OCI-LY1 (cell line): ENCODE results near the gene IGFBP4.

Source experiments
- H2AFZ ChIP-seq: fragments of 200-600 bp; sonication (generic), shearing (Covaris generic); 2 replicates; pipeline ENCODE4 v1.6.0; 2014; ENCODE audit warnings: antibody characterized with exemption, mild to moderate bottlenecking, low read length
- H3F3A ChIP-seq: fragments of 200-600 bp; sonication (generic), shearing (Covaris generic); 2 replicates; pipeline ENCODE4 v1.6.0; 2014; ENCODE audit warnings: mild to moderate bottlenecking, antibody characterized with exemption, low read length, moderate library complexity; ENCODE audit not compliant: insufficient read depth
- H3K27ac ChIP-seq: fragments of 200-600 bp; sonication (generic); 2 replicates; pipeline ENCODE4 v1.5.1; 2014; ENCODE audit warnings: low read length, mixed run types, mild to moderate bottlenecking, low read depth; ENCODE audit not compliant: poor library complexity, severe bottlenecking
- H3K27me3 ChIP-seq: fragments of 200-600 bp; sonication (generic); 2 replicates; pipeline ENCODE4 v1.6.0; 2014; ENCODE audit warnings: antibody characterized with exemption, mild to moderate bottlenecking, low read length, moderate library complexity; ENCODE audit not compliant: insufficient read depth
- H3K36me3 ChIP-seq: fragments of 200-600 bp; sonication (generic); 2 replicates; pipeline ENCODE4 v1.6.1; 2014; ENCODE audit warnings: mild to moderate bottlenecking, antibody characterized with exemption, low read length, moderate library complexity, mixed read lengths; ENCODE audit not compliant: insufficient read depth
- H3K4me1 ChIP-seq: fragments of 200-600 bp; sonication (generic); 2 replicates; pipeline ENCODE4 v1.5.1; 2014; ENCODE audit warnings: mild to moderate bottlenecking, low read length, moderate library complexity; ENCODE audit not compliant: insufficient read depth, severe bottlenecking
- H3K4me2 ChIP-seq: fragments of 200-600 bp; sonication (generic), shearing (Covaris generic); 2 replicates; pipeline ENCODE4 v1.6.1; 2014; ENCODE audit warnings: low read length
- H3K4me3 ChIP-seq: fragments of 200-600 bp; sonication (generic); 2 replicates; pipeline ENCODE4 v1.5.1; 2014; ENCODE audit warnings: low read length, low read depth, mild to moderate bottlenecking, mixed read lengths; ENCODE audit not compliant: poor library complexity, severe bottlenecking
- H3K79me2 ChIP-seq: fragments of 200-600 bp; shearing (Covaris generic); 2 replicates; pipeline ENCODE4 v1.6.1; 2016; ENCODE audit warnings: mixed run types, low read length, mixed read lengths; ENCODE audit not compliant: insufficient read depth
- H3K9ac ChIP-seq: fragments of 200-600 bp; sonication (generic), shearing (Covaris generic); 2 replicates; pipeline ENCODE4 v1.6.1; 2014; ENCODE audit warnings: mild to moderate bottlenecking, low read length, mixed read lengths
- H3K9me2 ChIP-seq: fragments of 200-600 bp; sonication (generic), shearing (Covaris generic); 2 replicates; pipeline ENCODE4 v1.6.1; 2014; ENCODE audit warnings: low read depth, mild to moderate bottlenecking, low read length, mixed read lengths
- H3K9me3 ChIP-seq: fragments of 200-600 bp; shearing (Covaris generic); 2 replicates; pipeline ENCODE4 v1.6.1; 2014; ENCODE audit warnings: low read length, mixed read lengths
- H4K20me1 ChIP-seq: fragments of 200-600 bp; sonication (generic), shearing (Covaris generic); 2 replicates; pipeline ENCODE4 v1.6.0; 2016; ENCODE audit warnings: mild to moderate bottlenecking, low read length; ENCODE audit not compliant: insufficient read depth
- EZH2 ChIP-seq: fragments of 200-600 bp; sonication (generic), shearing (Covaris generic); IDR thresholded peaks from 2 replicates; pipeline ENCODE4 v1.8.0; 2017; ENCODE audit warnings: borderline replicate concordance, mixed run types, mild to moderate bottlenecking, antibody characterized with exemption, low read length, moderate library complexity, mixed read lengths
- TF ChIP-seq, protein P1 (sequence below): fragments of 200-600 bp; sonication (generic), shearing (Covaris generic); IDR thresholded peaks from 2 replicates; pipeline ENCODE4 v1.5.1; 2017; ENCODE audit warnings: mild to moderate bottlenecking, antibody characterized with exemption, low read length, moderate library complexity, mixed read lengths

Gene IGFBP4

DNA sequence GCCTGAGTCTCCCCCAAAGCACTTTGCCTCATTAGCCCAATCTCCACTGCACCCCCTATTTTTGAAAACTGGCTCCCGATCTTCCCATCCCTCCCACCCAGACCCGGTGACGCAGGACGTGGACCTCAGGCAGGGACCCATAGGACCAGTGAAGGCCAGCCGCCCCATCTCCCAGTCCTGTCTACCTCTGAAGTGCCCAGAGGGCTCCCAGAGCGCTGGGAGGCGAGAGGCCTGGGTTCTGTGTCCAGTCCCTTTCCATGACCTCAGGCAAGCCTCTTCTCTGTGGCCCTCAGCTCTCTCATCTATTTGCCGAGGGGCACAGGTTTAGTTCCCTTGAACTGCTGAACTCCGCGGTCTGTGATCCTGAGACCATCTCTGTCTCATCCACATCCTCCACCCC lies 57.5 kb downstream of the IGFBP4 start:
- no peak overlapping the region for H3K4me3 ChIP-seq
- no peaks in the 10 kb centered on the region for H3K36me3 ChIP-seq
- H3K9me2 ChIP-seq, result no peaks in the 10 kb centered on the region
- no peaks in the 10 kb centered on the region for H3K4me1 ChIP-seq
- H3K4me2 ChIP-seq, result no peak overlapping the region
- no peak overlapping the region for H3K9ac ChIP-seq
- H3K79me2 ChIP-seq, result no peaks in the 10 kb centered on the region
- H3K27ac ChIP-seq, result no peak overlapping the region
- no peaks in the 10 kb centered on the region for H3F3A ChIP-seq
- TF ChIP-seq EZH2, result no peak
- TF ChIP-seq, protein P1, sequence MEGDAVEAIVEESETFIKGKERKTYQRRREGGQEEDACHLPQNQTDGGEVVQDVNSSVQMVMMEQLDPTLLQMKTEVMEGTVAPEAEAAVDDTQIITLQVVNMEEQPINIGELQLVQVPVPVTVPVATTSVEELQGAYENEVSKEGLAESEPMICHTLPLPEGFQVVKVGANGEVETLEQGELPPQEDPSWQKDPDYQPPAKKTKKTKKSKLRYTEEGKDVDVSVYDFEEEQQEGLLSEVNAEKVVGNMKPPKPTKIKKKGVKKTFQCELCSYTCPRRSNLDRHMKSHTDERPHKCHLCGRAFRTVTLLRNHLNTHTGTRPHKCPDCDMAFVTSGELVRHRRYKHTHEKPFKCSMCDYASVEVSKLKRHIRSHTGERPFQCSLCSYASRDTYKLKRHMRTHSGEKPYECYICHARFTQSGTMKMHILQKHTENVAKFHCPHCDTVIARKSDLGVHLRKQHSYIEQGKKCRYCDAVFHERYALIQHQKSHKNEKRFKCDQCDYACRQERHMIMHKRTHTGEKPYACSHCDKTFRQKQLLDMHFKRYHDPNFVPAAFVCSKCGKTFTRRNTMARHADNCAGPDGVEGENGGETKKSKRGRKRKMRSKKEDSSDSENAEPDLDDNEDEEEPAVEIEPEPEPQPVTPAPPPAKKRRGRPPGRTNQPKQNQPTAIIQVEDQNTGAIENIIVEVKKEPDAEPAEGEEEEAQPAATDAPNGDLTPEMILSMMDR, result no peak
- no peaks in the 10 kb centered on the region for H4K20me1 ChIP-seq
- H3K9me3 ChIP-seq, result no peaks in the 10 kb centered on the region
- H3K27me3 ChIP-seq, result peaks cover 9% of the 10 kb centered on the region; the same call in 1 of the 2 replicates
- H2AFZ ChIP-seq, result no peak overlapping the region

DNA sequence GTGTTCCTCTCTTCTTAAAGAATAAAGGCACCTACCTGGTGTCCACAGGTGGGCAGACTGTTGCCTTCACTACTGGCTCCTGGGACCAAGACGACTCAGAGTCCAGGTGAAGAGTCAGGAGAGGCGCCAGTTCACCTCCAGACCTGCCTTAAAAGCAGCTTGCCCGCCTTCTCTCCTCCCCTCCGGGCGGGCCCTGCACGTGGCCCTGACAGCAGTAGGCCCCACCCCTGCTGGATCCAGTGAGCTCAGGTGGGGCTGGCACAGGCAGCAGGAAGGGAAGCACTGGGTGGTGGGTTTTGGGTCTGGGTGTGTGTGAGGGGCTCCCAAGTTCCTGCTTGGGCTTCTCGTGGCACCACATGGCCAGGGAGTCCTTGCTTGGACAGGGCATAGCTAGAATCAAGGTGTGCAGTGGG lies 58.3 kb downstream of the IGFBP4 start, which contains the start of gene TNS4:
Gene TNS4 (minus strand): TSS at position 125 of the 413 bp plus-strand sequence. CDS start 5,198 bp downstream, outside the sequence.
- TF ChIP-seq, protein P1, result no peak
- no peak for TF ChIP-seq EZH2
- no peak within 1 kb of the TSS for H3K4me2 ChIP-seq
- no peak within 1 kb of the TSS for H3K4me3 ChIP-seq
- H3K9me3 ChIP-seq, result no peaks in the 10 kb centered on the region
- H3K27me3 ChIP-seq, result peaks cover 9% of the 10 kb centered on the region; the same call in 1 of the 2 replicates
- no peak within 1 kb of the TSS for H2AFZ ChIP-seq
- H3K9ac ChIP-seq, result no peak within 1 kb of the TSS
- H3K27ac ChIP-seq, result no peak within 1 kb of the TSS
- no peaks in the 10 kb centered on the region for H3K4me1 ChIP-seq
- H3F3A ChIP-seq, result no peaks in the 10 kb centered on the region
- no peaks in the 10 kb centered on the region for H3K9me2 ChIP-seq
- H3K36me3 ChIP-seq, result no peaks in the 10 kb centered on the region
- no peaks in the 10 kb centered on the region for H3K79me2 ChIP-seq
- no peaks in the 10 kb centered on the region for H4K20me1 ChIP-seq

DNA sequence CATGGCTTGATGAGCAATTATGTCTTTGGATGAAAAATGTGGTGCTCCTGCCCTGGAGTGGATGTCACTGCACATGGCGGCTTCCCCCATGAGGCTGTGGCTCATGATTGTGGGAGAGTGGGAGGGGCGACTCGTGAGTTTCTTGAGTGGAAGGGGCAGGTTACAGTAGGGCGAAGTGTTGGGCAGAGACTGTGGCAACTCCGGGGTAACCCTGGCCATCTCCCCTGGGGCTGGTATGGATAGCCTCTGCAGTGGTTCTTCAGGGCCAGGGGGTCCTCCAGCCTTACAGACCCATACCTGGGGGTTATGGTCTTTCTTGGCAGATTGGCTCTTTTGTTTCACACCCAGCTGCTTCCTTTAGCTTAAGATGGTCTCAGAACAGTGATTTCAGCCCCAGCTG lies 59.5 kb downstream of the IGFBP4 start:
- no peak overlapping the region for H3K27ac ChIP-seq
- H3K9ac ChIP-seq, result no peak overlapping the region
- H3F3A ChIP-seq, result no peaks in the 10 kb centered on the region
- no peaks in the 10 kb centered on the region for H3K9me2 ChIP-seq
- H3K79me2 ChIP-seq, result no peaks in the 10 kb centered on the region
- H3K27me3 ChIP-seq, result peaks cover 9% of the 10 kb centered on the region; the same call in 1 of the 2 replicates
- H3K4me3 ChIP-seq, result no peak overlapping the region
- no peak for TF ChIP-seq EZH2
- TF ChIP-seq, protein P1, result no peak
- H2AFZ ChIP-seq, result no peak overlapping the region
- no peaks in the 10 kb centered on the region for H3K36me3 ChIP-seq
- H4K20me1 ChIP-seq, result no peaks in the 10 kb centered on the region
- no peaks in the 10 kb centered on the region for H3K4me1 ChIP-seq
- H3K4me2 ChIP-seq, result no peak overlapping the region
- H3K9me3 ChIP-seq, result no peaks in the 10 kb centered on the region
